ENCODE results near the gene SRRM4. TPM values are rescaled to one million over a fixed set of nuclear protein-coding genes. Genes with fewer than 3 reads are reported as not detected.

Gene SRRM4
- total RNA-seq, 1 experiment from 2014 or later: 1.4 TPM

GRCh38 chr12:119079530-119079929 is 98.2 kb downstream of the SRRM4 start:
- Histone ChIP-seq H3K79me1 (ENCODE audit: insufficient read depth, low read depth, low read length, poor library complexity, severe bottlenecking) (no peaks in the 10 kb centered on the region), H4K91ac (ENCODE audit: insufficient read length, low read depth, low read length) (no peak overlapping the region), H3K23ac (ENCODE audit: insufficient read length, low read depth, low read length) (no peak overlapping the region), H4K8ac (replicated peaks; ENCODE audit: insufficient read length, low read depth, low read length) (no peak overlapping the region), H2BK120ac (ENCODE audit: low read depth, low read length, poor library complexity, severe bottlenecking) (no peak overlapping the region), H2BK15ac (ENCODE audit: low read depth, low read length) (no peak overlapping the region), H3K27me3 (ENCODE audit: insufficient read depth, low read length) (no peaks in the 10 kb centered on the region), H3K9me3 (ENCODE audit: control insufficient read depth, low read depth, low read length) (no peaks in the 10 kb centered on the region), H2AK5ac (ENCODE audit: insufficient read length, low read length) (no peak overlapping the region), H3K23me2 (ENCODE audit: insufficient read length, low read depth, low read length, poor library complexity, severe bottlenecking) (no peaks in the 10 kb centered on the region), H3T11ph (ENCODE audit: low read length) (no peak overlapping the region), H3K27ac (ENCODE audit: insufficient read length, low read depth, low read length) (no peak overlapping the region), H4K20me1 (ENCODE audit: control insufficient read depth, insufficient read depth, insufficient read length) (peaks cover 3% of the 10 kb centered on the region), H3K9ac (ENCODE audit: extremely low read depth, insufficient read length, low read length) (no peak overlapping the region), H3K18ac (ENCODE audit: insufficient read length, low read depth, low read length) (no peak overlapping the region), H3K14ac (ENCODE audit: insufficient read depth, low read length) (no peak overlapping the region), H3K56ac (ENCODE audit: insufficient read length, low read depth, low read length) (no peak overlapping the region), H3K4me1 (ENCODE audit: insufficient read depth, low read length) (peaks cover 8% of the 10 kb centered on the region; the same call in 1 of the 2 replicates), H3K4ac (ENCODE audit: low read depth, low read length) (no peak overlapping the region), H2AFZ (ENCODE audit: low read length) (no peak overlapping the region), H2BK20ac (ENCODE audit: low read depth, low read length, poor library complexity, severe bottlenecking) (no peak overlapping the region), H3K79me2 (ENCODE audit: insufficient read depth, low read length) (no peaks in the 10 kb centered on the region), H3K4me2 (ENCODE audit: insufficient read depth, insufficient read length, low read length) (no peak overlapping the region), H4K5ac (ENCODE audit: insufficient read length, low read depth, low read length) (no peak overlapping the region), H2BK5ac (ENCODE audit: insufficient read length, low read length) (no peak overlapping the region), H2BK12ac (ENCODE audit: insufficient read length, low read depth, low read length) (no peak overlapping the region)
- Mint-ChIP-seq H3K36me3 (ENCODE audit: insufficient read depth in 1 of 3, low read depth in 3 of 3) (no peaks in the 10 kb centered on the region; a peak in 1 of 7 replicates), H3K4me3 (no peak overlapping the region), H3K9me3 (no peaks in the 10 kb centered on the region), H3K4me1 (peaks cover 28 to 35% of the 10 kb centered on the region in 2 experiments), H3K27ac (no peak overlapping the region), H3K27me3 (ENCODE audit: low read depth) (peaks cover 14% of the 10 kb centered on the region)
- WGBS (ENCODE audit: extremely low coverage, insufficient read length, low lambda C conversion rate): no CpG with 5 or more reads among the region's 8 CpGs
- TF ChIP-seq CTCF (conservative IDR thresholded peaks at IDR 0.05): no peak
- no peak for DNase-seq

Measured in H9 (cell line).